PFSK-1 (cell line): ENCODE results near the gene LRRC4B.

ENCODE experiments used
- POLR2AphosphoS5 ChIP-seq: IDR thresholded peaks from 2 replicates; pipeline ENCODE4 v1.6.1; 2012; ENCODE audit warnings: low read depth, mild to moderate bottlenecking, control low read depth, low read length, moderate library complexity
- TAF1 ChIP-seq: IDR thresholded peaks from 2 replicates; pipeline ENCODE4 v1.6.1; 2012; ENCODE audit warnings: low read length, control low read depth, borderline replicate concordance; ENCODE audit not compliant: insufficient read depth
- TF ChIP-seq, protein P1 (sequence below), 2 experiments: IDR thresholded peaks; 2 replicates each; pipeline versions ENCODE4 v1.6.1 to v1.8.0; 2011 to 2012; ENCODE audit warnings: low read depth in 2 of 2, low read length in 2 of 2, control low read depth in 1 of 2, inconsistent platforms in 1 of 2, mild to moderate bottlenecking in 1 of 2, moderate library complexity in 1 of 2; ENCODE audit not compliant: insufficient read depth in 1 of 2

- no peak for TF ChIP-seq TAF1
- TF ChIP-seq, protein P1, sequence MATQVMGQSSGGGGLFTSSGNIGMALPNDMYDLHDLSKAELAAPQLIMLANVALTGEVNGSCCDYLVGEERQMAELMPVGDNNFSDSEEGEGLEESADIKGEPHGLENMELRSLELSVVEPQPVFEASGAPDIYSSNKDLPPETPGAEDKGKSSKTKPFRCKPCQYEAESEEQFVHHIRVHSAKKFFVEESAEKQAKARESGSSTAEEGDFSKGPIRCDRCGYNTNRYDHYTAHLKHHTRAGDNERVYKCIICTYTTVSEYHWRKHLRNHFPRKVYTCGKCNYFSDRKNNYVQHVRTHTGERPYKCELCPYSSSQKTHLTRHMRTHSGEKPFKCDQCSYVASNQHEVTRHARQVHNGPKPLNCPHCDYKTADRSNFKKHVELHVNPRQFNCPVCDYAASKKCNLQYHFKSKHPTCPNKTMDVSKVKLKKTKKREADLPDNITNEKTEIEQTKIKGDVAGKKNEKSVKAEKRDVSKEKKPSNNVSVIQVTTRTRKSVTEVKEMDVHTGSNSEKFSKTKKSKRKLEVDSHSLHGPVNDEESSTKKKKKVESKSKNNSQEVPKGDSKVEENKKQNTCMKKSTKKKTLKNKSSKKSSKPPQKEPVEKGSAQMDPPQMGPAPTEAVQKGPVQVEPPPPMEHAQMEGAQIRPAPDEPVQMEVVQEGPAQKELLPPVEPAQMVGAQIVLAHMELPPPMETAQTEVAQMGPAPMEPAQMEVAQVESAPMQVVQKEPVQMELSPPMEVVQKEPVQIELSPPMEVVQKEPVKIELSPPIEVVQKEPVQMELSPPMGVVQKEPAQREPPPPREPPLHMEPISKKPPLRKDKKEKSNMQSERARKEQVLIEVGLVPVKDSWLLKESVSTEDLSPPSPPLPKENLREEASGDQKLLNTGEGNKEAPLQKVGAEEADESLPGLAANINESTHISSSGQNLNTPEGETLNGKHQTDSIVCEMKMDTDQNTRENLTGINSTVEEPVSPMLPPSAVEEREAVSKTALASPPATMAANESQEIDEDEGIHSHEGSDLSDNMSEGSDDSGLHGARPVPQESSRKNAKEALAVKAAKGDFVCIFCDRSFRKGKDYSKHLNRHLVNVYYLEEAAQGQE (IDR thresholded peaks at IDR 0.05; ENCODE audit: insufficient read depth in 1 of 2, low read depth in 2 of 2, low read length in 2 of 2): no peak
- no peak for TF ChIP-seq POLR2AphosphoS5
Measured at GRCh38 chr19:50549059-50549926, 18.9 kb downstream of the LRRC4B start.
